Measurements from ENCODE around the gene LRRC59.

LRRC59 gene

DNA sequence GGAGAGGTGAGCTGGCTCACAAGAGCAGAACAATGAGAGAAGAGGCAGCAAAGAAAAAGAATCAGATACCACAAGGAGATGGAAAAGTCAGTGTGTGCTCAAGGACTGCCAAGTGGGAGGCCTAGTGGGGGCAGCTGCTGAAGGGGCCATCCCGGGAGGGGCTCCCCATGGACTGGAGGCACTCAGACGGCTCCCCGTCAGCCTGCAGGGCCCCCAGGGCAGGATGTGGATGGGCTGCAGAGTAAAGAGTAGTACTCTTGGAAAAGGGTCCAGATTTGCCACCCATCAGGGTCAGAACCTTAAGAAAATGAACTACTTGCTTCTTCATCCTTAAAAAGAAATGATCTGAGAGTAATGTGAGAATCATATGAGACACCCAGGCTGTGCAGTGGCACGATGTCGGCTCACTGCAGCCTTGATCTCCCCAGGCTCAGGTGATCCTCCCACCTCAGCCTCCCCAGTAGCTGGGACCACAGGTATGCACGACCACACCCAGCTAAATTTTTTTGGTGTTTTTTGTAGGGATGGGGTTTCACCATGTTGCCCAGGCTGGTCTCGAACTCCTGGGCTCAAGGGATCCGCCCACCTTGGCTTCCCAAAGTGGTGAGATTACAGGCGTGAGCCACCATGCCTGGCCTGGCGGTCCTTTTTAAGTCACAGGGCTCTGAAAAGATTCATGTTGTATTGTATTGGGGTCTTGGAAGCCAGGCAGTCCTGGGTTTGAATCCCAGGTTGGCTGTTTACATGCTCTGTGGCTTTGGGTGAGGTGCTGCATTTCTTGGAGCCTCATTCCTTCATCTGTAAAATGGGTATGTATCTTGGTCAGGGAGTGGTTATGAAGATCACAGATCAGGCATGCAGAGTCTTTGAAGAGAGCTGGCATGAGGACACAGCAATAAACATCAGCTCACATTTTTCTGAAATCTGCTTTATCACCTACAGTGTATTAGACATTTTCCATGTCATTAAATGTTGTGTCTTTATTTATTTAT, 43.8 kb upstream of the LRRC59 start:
- Histone ChIP-seq H3K27me3 (no peaks in the 10 kb centered on the region), H3K36me3 (no peaks in the 10 kb centered on the region), H3K4me1 (ENCODE audit: control insufficient read depth in 1 of 2, insufficient read depth in 1 of 2, low read depth in 1 of 2, low read length in 1 of 2) (no peaks in the 10 kb centered on the region), H3K9me3 (no peaks in the 10 kb centered on the region), H3K4me3 (ENCODE audit: low read depth in 1 of 2, low read length in 1 of 2) (no peak overlapping the region), H3K27ac (no peak overlapping the region)
- TF ChIP-seq, protein P1, sequence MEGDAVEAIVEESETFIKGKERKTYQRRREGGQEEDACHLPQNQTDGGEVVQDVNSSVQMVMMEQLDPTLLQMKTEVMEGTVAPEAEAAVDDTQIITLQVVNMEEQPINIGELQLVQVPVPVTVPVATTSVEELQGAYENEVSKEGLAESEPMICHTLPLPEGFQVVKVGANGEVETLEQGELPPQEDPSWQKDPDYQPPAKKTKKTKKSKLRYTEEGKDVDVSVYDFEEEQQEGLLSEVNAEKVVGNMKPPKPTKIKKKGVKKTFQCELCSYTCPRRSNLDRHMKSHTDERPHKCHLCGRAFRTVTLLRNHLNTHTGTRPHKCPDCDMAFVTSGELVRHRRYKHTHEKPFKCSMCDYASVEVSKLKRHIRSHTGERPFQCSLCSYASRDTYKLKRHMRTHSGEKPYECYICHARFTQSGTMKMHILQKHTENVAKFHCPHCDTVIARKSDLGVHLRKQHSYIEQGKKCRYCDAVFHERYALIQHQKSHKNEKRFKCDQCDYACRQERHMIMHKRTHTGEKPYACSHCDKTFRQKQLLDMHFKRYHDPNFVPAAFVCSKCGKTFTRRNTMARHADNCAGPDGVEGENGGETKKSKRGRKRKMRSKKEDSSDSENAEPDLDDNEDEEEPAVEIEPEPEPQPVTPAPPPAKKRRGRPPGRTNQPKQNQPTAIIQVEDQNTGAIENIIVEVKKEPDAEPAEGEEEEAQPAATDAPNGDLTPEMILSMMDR (IDR thresholded peaks at IDR 0.05) = no peak

- Histone ChIP-seq H3K27me3 (no peaks in the 10 kb centered on the region), H3K36me3 (no peaks in the 10 kb centered on the region)
- TF ChIP-seq, protein P1 (IDR thresholded peaks at IDR 0.05) = no peak
These were observed 43.0 kb upstream of the LRRC59 start for GRCh38 chr17:50440172-50440837.

DNA sequence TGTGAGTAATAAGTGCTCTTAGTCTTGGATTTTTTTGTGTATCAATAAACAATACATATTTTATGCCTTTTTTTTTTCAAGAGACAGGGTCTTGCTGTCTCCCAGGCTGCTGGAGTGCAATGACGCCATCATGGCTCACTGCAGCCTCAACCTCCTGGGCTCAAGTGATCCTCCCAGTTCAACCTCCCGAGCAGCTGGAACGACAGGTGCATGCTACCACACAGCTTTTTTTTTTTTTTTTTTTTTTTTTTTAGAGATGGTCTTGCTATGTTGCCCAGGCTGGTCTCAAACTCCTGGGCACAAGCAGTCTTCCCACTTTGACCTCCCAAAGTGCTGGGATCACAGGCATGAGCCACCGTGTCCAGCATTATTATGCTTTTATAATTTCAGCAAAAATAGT, 41.7 kb upstream of the LRRC59 start:
- Histone ChIP-seq H3K36me3 (no peaks in the 10 kb centered on the region), H3K9me3 (no peaks in the 10 kb centered on the region), H3K27me3 (no peaks in the 10 kb centered on the region), H3K27ac (no peak overlapping the region), H3K4me3 (ENCODE audit: low read depth in 1 of 2, low read length in 1 of 2) (no peak overlapping the region), H3K4me1 (ENCODE audit: control insufficient read depth in 1 of 2, insufficient read depth in 1 of 2, low read depth in 1 of 2, low read length in 1 of 2) (no peaks in the 10 kb centered on the region)
- TF ChIP-seq, protein P1 (IDR thresholded peaks at IDR 0.05) = no peak

More at GRCh38 chr17:50440172-50440837, 43.0 kb upstream of the LRRC59 start:
- no peaks in the 10 kb centered on the region for H3K4me1 ChIP-seq (ENCODE audit: control insufficient read depth in 1 of 2, insufficient read depth in 1 of 2, low read depth in 1 of 2, low read length in 1 of 2)
- H3K27ac ChIP-seq = no peak overlapping the region
- no peaks in the 10 kb centered on the region for H3K9me3 ChIP-seq
- no peak overlapping the region for H3K4me3 ChIP-seq (ENCODE audit: low read depth in 1 of 2, low read length in 1 of 2)

DNA sequence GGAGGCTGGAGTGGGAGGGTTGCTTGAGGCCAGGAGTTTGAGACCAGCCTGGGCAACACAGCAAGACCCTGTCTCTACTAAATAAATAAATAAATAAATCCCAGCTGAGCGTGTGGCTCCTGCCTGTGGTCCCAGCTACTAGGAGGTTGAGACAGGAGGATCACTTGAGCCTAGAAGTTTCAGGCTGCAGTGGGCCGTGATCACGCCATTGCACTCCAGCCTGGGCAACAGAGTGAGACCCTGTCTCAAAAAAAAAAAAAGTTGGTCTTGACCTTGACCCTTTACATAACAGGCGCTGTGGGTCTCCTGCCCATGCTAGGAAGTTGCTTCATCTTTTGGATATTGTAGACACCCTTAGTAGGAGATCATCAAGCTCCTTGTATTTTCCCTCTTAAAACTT, 40.1 kb upstream of the LRRC59 start:
- Histone ChIP-seq H3K4me1 (ENCODE audit: control insufficient read depth in 1 of 2, insufficient read depth in 1 of 2, low read depth in 1 of 2, low read length in 1 of 2) (no peaks in the 10 kb centered on the region), H3K27me3 (no peaks in the 10 kb centered on the region), H3K4me3 (ENCODE audit: low read depth in 1 of 2, low read length in 1 of 2) (no peak overlapping the region), H3K36me3 (no peaks in the 10 kb centered on the region), H3K27ac (no peak overlapping the region), H3K9me3 (no peaks in the 10 kb centered on the region)
- TF ChIP-seq, protein P1 (IDR thresholded peaks at IDR 0.05) = no peak

DNA sequence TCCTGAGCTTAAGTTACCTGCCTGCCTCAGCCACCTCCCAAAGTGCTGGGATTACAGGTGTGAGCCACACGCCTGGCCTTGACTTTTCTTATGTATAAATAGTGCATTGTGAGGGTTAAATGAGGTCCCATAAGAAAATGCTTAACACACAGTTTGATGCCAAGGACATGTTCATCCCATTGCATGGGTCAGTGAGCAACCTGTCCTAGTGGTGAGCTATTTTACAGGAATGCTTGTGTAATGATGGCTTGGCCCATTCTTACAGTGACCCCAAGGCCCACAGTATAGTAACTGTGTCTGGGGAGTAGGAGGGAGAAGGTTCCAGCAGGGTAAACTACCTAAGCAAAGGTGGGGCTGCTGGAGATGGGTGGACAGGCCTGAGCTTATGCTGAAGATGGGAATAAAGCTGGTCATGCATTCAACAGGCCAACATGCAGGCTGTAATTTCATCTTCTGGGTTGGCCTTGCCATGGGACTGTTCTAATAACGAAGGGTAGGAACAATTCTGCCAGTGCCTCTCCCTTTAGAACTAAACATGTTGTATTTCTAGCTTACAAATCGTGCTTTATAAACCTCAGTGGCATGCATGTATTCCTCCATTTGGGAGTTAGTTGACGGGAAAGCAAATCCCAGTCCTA, 34.9 kb upstream of the LRRC59 start:
- TF ChIP-seq, protein P1 (IDR thresholded peaks at IDR 0.05) = no peak
- no peak overlapping the region for H3K27ac ChIP-seq
- no peaks in the 10 kb centered on the region for H3K9me3 ChIP-seq

More for the DNA sequence above, 34.9 kb upstream of the LRRC59 start:
- no peak overlapping the region for H3K4me3 ChIP-seq (ENCODE audit: low read depth in 1 of 2, low read length in 1 of 2)
- H3K4me1 ChIP-seq (ENCODE audit: control insufficient read depth in 1 of 2, insufficient read depth in 1 of 2, low read depth in 1 of 2, low read length in 1 of 2) = peaks cover 0 to 2% of the 10 kb centered on the region in 2 experiments
- no peaks in the 10 kb centered on the region for H3K36me3 ChIP-seq
- no peaks in the 10 kb centered on the region for H3K27me3 ChIP-seq
